Hematopoietic multipotent progenitor cell treated with erythropoietin and hydrocortisone succinate and interleukin-3 and kit ligand, for 6 days (in vitro differentiated cells): ENCODE data around the gene BFSP2.
A peak's percentile ranks its signal among the peaks of the same experiment; 100 is the strongest.

Experiments used
- DNase-seq: peaks from one replicate; pipeline ENCODE4 v3.0.0-alpha.2; 2015

The BFSP2 gene, protein sequence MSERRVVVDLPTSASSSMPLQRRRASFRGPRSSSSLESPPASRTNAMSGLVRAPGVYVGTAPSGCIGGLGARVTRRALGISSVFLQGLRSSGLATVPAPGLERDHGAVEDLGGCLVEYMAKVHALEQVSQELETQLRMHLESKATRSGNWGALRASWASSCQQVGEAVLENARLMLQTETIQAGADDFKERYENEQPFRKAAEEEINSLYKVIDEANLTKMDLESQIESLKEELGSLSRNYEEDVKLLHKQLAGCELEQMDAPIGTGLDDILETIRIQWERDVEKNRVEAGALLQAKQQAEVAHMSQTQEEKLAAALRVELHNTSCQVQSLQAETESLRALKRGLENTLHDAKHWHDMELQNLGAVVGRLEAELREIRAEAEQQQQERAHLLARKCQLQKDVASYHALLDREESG

DNA sequence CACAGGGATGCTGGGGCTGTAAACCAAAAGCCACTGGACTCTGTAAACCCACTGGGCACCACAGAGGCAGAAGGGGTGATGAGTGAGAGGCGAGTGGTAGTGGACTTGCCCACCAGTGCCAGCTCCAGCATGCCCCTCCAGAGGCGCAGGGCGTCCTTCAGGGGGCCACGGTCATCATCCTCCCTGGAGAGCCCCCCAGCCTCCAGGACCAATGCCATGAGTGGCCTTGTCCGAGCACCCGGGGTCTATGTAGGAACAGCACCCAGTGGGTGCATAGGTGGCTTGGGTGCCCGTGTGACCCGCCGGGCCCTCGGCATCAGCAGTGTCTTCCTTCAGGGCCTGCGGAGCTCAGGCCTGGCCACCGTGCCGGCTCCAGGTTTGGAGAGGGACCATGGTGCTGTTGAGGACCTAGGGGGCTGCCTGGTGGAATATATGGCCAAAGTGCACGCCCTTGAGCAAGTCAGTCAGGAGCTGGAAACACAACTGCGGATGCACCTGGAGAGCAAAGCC lies at the start of gene BFSP2:
Gene BFSP2 (plus strand): TSS at position 51 of the 510 bp plus-strand sequence. CDS start 28 bp downstream, at position 79.
- no peak for DNase-seq

DNA sequence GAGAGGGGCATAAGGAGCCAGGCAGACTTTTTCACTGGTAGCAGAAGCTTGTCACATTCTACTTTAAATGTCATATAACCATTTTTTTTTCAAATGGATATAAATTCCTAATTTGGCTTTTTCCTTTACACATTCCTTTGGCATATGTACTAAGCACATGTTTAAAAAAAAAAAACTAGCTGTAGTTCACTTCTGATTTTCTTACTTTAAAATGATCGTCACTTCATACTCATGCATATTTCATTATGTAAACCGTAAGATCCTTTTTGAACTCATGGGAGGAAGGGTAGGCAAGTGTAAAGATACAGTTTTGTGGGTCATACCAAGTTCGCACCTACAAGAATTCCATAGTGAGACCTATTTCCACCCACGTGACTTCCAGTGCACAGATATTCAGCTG lies 45.1 kb upstream of the BFSP2 start:
- no peak for DNase-seq

DNA sequence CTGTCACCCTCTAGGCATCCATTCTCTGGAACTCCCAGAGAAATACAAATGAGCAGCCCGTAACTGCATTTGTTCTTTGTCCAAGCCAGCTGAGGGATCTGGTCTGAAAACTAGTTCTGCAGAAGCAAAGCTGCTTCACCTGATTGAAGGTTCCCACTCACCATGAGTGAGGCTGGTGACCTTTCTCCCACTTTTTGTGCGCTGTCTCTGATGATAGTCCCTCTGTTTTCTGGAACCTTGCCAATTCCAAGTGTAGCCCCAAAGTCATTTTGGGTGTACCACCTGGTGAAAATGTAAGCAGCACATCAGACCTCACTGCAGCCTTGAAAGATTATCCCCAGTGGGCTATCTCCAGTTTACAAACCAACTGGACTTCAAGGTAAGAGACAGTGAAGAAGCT lies 39.4 kb upstream of the BFSP2 start:
- no peak for DNase-seq

DNA sequence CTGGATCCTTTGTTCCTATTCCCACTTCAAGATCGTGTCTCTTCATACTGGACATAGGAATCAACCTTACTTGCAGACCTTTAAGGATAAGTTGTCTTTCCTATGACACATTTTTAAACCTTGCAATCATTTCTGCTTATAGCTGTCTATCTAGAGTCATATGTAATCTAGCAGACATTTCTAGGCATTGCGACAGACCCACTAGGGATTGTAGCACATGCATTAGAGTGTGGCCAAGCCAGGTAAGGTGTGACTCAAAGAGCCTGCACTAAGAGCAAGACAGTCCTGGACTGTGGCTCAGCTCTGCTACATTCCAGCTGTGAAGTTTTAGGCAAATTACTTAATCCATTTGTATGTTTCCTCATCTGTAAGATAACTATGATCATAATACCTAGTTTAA lies 38.8 kb upstream of the BFSP2 start:
- no peak for DNase-seq

DNA sequence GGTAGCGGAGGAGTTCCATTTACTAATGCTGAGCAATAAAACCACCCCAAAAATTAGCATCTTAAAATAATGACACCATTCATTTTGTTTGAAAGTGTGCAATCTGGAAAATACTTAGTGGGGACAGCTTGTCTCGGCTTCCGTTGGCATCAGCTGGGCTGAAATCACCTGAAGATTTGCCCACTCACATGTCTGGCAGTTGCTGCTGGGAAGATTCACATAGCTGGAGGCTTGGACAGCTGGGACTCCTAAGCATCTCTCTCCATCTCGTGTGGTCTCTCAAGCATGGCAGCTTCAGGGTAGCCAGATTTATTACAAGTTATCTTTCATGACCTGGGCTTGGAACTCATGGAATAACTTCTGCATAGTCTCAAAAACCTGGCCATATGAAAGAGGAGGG lies 38.4 kb upstream of the BFSP2 start:
- no peak for DNase-seq

DNA sequence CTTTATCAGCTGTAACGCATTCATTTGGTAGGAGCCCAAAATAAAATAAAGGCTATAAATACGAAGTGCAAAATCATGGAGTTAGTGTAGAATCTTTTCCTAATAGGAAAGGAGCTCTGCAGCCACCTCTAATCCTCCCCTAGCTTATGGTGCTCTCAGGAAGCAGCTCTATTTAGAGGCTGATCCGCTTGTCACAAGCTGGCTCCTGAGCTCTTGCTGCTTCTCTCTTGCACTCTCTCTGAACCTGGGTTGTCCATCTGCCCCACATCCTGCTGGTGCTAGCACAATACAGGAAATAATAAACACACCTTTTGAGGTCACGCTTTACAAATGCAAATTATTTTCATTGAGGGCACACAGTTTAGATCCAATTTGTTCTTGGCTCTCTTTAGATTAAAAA lies 37.3 kb upstream of the BFSP2 start:
- no peak for DNase-seq

DNA sequence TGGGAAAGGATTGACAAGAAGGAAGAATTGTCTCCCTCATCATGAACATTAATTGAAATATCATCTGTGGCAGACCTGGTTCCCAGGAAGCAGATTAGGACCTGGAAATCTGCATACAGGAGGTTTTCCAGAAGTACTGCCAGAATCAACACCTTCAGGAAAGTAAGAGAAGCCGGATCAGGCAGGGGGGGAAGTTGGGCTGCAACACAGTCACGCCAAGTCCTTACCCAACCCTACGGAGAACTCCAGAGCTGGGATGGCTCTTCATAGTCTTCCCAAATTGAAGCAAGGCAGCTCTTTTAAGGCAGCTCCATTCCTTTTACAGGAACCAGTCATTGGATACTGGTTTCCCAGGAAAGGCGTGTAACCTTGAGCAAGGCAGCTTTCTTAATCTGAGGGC lies 35.2 kb upstream of the BFSP2 start:
- no peak for DNase-seq

DNA sequence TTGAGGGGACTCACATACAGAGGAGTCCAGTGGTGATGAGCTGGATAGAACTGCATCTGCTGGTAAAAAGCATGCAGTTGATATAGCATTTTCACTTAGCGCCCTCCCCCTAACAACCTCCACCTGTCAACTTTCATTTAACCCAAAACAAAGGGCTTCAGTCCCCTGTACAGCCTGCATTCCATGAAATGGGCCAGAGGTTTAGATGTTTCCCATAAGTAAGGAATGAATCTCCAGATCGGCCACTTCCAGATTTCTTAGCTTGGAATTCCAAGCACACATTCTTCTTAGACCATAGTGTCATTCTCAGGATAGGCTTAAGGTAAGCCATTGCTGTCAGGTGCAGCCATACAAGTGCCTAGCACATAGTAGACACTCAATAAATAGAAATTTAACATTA lies 32.9 kb upstream of the BFSP2 start:
- no peak for DNase-seq

DNA sequence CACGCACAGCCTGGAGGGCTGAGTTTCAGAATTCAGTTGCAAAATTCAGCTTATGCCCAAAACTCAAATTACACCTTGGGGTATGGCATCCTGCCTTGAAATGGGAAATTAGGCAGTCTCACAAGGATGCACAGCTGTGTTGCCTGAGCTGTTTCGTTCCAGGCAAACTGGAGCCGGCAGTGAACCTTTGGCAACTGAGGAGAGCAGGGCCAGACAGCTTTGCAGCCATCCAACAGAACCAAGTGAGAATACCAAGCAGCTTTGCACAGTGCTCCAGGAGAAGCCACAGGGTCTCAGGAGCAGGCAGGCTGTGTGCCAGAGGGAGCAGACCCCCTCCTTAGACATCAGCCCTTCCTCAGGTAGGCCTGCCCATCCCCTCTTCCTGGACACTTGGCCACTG lies 32.5 kb upstream of the BFSP2 start:
- DNase-seq, result no peak

DNA sequence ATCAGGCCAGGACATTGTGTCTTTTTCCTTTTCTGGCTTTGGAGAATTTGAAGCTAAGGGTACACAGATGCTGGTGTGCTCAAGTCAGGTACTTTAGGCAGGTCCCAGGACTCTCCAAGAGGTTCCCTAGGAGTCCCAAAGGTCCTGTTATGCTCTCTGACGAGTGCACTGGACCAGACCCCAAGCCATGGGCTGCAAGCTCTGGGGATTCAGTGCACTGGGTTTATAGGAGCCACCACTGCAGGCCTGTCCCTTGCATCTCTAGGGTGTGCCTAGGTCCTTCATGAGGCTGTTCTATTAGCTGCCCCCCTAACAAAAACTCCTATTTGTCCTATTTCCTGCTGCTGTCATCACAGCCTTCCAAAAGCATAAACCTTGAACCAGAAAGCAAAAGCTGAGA lies 31.9 kb upstream of the BFSP2 start:
- no peak for DNase-seq

DNA sequence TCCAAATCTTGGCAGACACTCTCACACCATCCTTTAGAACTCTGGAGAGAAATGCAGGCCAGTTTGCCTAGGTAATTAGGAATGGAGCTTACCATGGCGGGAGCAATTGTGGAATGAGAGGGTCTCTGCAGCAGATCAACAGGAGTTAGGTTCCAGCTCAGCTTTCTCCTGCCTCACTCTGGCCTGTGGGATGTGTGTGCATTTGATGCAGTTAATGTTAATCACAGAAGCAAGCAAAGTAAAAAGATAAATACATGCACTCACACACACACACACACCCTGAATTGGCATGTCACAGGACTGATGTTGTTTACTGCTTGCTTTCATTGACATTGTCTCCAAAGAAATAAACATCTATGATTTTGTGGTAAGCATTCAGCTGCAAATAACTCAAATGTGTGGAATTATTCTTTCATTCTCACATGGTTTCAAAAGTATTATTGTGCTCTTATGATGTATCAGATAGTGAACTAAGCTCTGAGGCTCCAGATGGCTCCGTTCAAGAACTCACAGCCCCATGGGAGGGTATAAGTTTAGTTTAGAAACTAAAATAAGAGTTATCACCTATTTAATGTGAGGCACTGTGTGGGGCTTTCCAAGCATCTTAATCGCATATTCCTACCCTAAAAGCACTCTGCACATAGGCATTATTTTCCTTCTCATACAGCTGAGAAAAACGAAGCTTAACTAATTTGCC lies 31.3 kb upstream of the BFSP2 start:
- no peak for DNase-seq

DNA sequence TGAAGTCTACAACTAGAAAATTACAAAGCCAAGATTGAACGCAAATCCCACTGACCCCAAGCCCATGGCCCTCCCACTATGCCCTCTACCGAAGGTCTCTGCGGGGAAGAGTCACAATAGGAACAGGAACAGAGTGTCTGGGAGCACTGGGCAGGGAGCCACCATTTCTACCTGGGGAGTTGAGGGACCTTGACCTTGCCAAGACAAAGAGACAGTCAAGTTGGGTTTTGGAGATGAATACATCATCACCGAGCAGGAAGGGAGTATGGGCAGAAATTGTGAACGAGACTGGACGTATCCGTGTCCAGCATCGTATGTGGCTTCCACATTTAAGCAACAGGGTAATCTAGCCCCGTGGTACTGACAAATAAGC lies 30.8 kb upstream of the BFSP2 start:
- DNase-seq, result no peak

DNA sequence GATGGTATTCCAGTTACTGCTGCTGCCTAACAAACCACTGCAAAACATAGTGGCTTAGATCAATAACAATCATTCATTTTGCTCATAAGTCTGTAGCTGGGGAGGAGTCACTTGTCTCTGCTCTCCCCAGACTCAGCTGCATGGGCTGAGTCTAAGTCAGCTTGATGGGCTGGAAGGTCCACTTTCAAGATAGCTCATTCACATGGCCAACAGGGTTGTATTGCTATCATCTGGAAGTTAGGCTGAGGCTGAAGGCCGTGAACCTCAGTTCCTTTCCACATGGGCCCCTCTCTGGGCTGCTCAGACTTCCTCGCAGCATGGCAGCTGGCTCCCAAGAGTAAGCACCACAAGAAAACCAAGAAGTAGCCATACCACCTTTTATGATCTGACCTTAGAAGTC lies 28.7 kb upstream of the BFSP2 start:
- DNase-seq, result no peak

DNA sequence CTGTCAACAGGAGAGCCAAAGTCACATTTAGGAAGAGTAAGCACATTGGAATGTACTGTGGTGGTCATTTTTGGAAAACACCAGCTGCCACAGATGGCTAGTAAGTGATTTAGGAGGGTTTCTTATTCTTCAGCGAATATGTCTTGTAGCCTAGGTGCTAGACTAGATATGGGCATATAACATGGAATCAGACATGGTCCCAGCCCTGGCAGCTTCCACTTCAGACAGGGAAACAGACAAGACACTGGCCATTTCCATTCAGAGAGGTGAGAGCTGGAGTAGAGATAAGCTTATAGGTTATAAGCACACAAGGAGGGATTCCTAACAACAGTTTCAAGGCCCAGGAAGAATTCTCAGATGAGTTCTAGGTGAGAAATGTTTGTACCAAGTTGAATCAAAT lies 28.2 kb upstream of the BFSP2 start:
- DNase-seq, result no peak

DNA sequence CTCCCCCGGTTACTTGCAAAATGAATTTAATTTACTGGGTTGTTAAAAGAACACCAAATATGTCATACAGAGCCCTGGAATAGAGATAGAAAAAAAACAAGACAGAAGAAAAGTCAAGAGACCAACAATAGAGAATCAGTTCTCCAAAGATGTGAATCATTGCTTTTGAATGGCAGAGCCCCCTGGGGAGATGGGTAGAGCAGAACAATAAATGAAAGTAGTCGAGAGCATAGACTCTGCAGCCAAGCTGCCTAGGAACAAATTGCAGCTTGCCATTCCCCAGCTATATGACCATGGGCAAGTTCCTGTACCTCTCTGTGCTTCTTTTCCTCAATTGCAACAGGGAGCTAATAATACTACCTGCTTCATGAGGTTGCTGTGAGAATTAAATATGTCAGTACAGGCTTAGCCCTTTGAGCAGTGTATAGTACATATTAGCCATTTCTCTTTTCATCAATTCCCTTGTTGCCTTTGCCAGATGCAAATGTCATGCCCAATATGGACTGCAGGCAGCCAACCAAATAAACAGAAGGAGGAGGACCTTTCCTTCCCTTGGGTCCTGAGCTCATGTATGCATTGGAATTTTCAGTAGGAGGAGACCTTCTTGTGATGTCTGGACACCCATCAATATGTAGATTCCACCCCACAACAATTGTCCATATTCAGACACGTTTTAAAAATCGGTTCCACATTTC lies 25.0 kb upstream of the BFSP2 start:
- no peak for DNase-seq

DNA sequence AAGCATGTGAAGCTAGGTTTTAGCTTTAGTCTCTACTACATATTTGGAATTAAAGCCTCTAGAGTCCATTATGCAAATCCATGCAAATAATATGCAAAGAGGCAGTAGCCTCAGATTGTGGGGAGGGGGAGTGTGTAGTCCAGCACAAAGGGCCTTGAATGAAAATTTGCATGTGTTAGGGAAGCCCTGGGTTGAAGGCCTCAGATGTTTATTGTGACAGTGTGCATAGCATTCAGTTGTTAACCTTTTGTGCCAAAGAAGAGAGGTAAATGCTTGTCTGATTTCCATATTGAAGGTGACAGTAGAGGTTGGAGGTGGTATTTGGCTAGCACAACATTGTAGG lies 24.5 kb upstream of the BFSP2 start:
- no peak for DNase-seq

DNA sequence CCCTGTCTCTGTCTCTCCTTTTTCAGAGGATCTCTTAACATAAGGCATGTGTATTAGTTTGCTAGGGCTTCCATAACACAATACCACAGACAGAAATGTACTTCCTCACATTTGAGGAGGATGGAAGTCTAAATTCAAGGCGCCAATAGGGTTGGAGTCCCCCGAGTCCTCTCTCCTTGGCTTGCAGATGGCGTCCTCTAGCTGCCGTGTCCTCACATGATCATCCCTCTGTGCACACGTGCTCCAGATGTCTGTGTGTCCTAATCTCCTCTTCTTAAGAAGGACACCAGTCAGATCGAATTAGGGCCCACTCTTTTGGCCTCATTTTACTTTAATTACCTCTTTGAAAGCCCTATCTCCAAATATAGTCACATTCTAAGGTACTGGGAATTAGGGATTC lies 23.0 kb upstream of the BFSP2 start:
- DNase-seq, result no peak

DNA sequence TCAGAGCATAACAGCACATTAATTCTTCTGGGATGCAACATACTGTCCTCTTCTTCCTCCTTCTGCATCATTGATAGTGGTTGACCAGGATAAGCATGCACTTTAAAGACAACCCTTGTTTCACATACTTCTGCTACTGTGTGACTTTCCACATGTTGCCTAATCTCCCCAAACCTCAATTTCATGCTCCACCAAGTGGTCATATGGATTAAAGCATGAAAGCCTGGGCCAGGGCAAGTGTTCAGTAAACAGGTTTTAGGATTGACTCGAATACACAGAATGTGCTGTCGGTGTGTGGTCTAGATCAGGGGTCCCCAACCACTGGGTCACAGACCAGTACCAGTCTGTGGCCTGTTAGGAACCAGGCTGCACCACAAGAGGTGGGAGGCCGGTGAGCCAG lies 22.5 kb upstream of the BFSP2 start:
- DNase-seq, result peak; percentile 67

DNA sequence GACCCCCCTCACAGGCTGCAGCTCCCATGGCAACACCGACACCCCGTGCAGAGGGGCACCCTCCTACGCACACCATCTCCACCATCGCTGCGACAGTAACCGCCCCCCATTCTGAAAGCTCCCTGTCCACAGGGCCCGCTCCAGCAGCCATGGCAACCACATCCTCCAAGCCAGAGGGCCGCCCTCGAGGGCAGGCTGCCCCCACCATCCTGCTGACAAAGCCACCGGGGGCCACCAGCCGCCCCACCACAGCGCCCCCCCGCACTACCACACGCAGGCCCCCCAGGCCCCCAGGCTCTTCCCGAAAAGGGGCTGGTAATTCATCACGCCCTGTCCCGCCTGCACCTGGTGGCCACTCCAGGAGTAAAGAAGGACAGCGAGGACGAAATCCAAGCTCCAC lies 19.9 kb upstream of the BFSP2 start:
- DNase-seq, result no peak

DNA sequence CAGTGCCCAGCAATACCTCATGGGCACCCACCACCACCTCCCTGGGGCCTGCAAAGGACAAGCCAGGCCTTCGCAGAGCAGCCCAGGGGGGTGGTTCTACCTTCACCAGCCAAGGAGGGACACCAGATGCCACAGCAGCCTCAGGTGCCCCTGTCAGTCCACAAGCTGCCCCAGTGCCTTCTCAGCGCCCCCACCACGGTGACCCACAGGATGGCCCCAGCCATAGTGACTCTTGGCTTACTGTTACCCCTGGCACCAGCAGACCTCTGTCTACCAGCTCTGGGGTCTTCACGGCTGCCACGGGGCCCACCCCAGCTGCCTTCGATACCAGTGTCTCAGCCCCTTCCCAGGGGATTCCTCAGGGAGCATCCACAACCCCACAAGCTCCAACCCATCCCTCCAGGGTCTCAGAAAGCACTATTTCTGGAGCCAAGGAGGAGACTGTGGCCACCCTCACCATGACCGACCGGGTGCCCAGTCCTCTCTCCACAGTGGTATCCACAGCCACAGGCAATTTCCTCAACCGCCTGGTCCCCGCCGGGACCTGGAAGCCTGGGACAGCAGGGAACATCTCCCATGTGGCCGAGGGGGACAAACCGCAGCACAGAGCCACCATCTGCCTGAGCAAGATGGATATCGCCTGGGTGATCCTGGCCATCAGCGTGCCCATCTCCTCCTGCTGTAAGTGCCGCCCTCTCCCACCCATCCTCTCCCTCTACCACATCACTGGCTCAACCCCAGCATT lies 19.2 kb upstream of the BFSP2 start:
- DNase-seq, result no peak

DNA sequence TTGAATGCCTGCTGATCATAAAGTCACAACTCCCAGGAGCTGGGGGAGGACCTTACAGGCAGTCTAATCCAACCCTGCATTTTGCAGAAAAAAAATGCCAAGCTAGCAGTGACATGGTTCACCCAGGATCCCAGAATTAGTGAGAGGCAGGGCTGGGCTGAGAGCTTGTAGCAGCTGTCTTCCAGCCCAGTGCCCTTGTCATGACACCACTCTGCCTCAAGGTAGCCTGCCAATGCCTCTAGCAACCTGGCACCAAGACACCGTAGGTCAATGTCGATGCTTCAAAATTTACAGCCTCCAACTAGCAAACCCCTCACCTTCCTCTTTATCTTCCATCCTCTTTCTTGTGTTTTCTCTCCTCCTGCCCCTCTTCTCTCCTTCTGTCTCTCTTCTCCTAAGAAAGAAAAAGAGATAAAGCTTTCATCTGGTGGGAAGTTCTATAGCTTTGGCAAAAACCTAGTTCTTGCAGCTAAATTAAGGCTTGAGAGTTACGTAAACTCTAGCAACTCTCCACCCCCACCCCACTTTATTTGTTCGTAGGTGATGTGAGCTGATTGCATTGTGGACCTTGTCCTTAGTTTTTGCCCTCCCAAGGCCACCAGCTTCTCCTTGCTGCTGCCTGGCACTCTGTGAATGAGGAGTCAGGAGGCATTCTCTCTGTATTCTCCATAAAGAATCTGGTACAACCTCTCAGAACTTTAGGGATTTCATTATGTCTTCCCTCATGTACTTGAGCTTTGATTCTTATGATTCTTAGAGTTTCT lies 18.3 kb upstream of the BFSP2 start:
- no peak for DNase-seq

DNA sequence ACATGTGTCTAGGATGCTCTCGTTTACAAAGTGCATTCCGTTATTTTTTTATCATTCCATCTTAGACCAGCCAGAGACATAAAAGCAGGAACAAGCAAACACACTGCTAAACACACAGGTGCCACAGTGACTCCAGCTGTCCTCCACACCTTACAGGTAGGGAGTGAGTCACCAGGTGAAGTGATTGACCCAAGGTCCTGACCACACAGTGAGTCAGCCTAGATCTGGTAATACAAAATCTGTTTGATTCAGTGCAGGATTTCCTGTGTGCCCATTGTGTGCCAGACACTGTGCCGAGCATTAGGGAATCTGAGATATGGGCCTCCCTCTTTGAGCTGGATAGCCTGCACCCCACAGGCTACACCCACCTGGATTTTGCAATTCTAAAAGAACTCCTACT lies 16.7 kb upstream of the BFSP2 start:
- no peak for DNase-seq

DNA sequence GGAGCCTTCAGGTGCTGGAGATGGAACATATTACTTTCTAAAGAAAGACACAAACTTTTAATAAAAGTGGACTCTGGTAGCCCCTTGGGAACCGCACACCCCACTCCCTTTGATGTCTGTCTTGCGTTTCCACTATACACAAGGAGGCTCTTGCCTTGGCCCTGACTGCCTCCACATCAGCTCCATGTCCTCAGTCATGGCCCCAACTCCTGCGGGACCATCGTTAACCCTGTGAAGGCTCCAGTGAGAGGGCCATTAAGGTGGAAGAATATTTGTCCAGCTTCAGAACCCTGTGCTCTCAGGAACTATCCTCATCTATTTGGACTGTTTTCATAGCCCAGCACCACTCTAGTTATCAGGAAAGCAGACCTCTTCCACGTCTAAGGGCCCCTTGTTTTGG lies 16.1 kb upstream of the BFSP2 start:
- DNase-seq, result no peak
